ENCODE data around the gene NUDT1. TPM values are rescaled to one million over a fixed set of nuclear protein-coding genes. Genes with fewer than 3 reads are reported as not detected.

The NUDT1 gene
- total RNA-seq, 1 experiment from 2014 or later: 100 TPM

DNA sequence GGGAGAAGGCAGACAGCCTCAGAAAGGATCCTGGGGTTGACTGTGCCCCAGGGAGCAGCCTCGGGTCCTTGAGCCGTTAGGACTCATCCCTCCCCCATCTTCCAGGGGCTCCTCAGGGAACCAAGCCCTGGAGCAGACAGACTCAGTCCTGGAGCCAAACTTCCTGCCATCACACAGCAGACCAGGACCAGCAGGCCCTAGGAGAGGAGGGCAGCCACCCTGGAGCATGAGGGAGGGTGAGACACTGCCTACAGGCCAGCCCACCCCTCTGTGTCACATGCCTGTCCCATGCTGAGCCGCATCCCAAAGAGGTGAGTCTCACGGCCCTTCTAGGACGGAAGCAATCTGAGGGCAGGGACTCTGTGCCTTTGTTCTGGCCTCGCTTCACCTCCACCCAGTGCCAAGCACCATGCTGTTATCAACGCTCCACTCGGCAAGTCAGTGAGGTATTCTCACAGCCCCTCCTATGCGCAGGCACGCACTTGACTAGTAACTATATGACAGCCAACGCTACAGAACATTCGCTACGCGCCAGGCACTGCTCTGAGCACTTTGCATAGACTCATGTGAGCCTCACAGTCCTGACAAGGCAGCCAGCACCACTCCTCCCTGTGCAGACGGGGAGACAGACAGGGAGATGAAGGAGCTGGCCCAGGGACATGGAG lies 28.3 kb upstream of the NUDT1 start:
- no peak overlapping the region for H3K4me3 Mint-ChIP-seq
- ChIA-PET CTCF (no interaction called here), POLR2A (no interaction called here)
- DNase-seq (ENCODE audit: low spot score) (no peak), ATAC-seq (no peak)
- H3K4me1 Mint-ChIP-seq: no peaks in the 10 kb centered on the region
- peaks cover 79% of the 10 kb centered on the region for H3K36me3 Mint-ChIP-seq
- peaks cover 6% of the 10 kb centered on the region for H3K9me3 Mint-ChIP-seq
- H3K27me3 Mint-ChIP-seq (ENCODE audit: low read depth): no peaks in the 10 kb centered on the region
- peak overlapping the region; percentile 6; the same call in 1 of the 2 replicates for H3K27ac Mint-ChIP-seq
- TF ChIP-seq, protein P1, sequence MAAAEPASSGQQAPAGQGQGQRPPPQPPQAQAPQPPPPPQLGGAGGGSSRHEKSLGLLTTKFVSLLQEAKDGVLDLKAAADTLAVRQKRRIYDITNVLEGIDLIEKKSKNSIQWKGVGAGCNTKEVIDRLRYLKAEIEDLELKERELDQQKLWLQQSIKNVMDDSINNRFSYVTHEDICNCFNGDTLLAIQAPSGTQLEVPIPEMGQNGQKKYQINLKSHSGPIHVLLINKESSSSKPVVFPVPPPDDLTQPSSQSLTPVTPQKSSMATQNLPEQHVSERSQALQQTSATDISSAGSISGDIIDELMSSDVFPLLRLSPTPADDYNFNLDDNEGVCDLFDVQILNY (CRISPR knock-in tag; IDR thresholded peaks at IDR 0.05): no peak
- TF ChIP-seq, protein P2, sequence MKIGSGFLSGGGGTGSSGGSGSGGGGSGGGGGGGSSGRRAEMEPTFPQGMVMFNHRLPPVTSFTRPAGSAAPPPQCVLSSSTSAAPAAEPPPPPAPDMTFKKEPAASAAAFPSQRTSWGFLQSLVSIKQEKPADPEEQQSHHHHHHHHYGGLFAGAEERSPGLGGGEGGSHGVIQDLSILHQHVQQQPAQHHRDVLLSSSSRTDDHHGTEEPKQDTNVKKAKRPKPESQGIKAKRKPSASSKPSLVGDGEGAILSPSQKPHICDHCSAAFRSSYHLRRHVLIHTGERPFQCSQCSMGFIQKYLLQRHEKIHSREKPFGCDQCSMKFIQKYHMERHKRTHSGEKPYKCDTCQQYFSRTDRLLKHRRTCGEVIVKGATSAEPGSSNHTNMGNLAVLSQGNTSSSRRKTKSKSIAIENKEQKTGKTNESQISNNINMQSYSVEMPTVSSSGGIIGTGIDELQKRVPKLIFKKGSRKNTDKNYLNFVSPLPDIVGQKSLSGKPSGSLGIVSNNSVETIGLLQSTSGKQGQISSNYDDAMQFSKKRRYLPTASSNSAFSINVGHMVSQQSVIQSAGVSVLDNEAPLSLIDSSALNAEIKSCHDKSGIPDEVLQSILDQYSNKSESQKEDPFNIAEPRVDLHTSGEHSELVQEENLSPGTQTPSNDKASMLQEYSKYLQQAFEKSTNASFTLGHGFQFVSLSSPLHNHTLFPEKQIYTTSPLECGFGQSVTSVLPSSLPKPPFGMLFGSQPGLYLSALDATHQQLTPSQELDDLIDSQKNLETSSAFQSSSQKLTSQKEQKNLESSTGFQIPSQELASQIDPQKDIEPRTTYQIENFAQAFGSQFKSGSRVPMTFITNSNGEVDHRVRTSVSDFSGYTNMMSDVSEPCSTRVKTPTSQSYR (CRISPR knock-in tag; IDR thresholded peaks at IDR 0.05): no peak
- TF ChIP-seq, protein P3, sequence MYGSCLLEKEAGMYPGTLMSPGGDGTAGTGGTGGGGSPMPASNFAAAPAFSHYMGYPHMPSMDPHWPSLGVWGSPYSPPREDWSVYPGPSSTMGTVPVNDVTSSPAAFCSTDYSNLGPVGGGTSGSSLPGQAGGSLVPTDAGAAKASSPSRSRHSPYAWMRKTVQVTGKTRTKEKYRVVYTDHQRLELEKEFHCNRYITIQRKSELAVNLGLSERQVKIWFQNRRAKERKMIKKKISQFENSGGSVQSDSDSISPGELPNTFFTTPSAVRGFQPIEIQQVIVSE (CRISPR knock-in tag; IDR thresholded peaks at IDR 0.05; ENCODE audit: borderline replicate concordance): no peak
- TF ChIP-seq, protein P4, sequence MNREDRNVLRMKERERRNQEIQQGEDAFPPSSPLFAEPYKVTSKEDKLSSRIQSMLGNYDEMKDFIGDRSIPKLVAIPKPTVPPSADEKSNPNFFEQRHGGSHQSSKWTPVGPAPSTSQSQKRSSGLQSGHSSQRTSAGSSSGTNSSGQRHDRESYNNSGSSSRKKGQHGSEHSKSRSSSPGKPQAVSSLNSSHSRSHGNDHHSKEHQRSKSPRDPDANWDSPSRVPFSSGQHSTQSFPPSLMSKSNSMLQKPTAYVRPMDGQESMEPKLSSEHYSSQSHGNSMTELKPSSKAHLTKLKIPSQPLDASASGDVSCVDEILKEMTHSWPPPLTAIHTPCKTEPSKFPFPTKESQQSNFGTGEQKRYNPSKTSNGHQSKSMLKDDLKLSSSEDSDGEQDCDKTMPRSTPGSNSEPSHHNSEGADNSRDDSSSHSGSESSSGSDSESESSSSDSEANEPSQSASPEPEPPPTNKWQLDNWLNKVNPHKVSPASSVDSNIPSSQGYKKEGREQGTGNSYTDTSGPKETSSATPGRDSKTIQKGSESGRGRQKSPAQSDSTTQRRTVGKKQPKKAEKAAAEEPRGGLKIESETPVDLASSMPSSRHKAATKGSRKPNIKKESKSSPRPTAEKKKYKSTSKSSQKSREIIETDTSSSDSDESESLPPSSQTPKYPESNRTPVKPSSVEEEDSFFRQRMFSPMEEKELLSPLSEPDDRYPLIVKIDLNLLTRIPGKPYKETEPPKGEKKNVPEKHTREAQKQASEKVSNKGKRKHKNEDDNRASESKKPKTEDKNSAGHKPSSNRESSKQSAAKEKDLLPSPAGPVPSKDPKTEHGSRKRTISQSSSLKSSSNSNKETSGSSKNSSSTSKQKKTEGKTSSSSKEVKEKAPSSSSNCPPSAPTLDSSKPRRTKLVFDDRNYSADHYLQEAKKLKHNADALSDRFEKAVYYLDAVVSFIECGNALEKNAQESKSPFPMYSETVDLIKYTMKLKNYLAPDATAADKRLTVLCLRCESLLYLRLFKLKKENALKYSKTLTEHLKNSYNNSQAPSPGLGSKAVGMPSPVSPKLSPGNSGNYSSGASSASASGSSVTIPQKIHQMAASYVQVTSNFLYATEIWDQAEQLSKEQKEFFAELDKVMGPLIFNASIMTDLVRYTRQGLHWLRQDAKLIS (CRISPR knock-in tag; IDR thresholded peaks at IDR 0.05; ENCODE audit: borderline replicate concordance): no peak
- TF ChIP-seq, protein P5, sequence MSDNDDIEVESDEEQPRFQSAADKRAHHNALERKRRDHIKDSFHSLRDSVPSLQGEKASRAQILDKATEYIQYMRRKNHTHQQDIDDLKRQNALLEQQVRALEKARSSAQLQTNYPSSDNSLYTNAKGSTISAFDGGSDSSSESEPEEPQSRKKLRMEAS (CRISPR knock-in tag; IDR thresholded peaks at IDR 0.05): no peak
- TF ChIP-seq, protein P6, sequence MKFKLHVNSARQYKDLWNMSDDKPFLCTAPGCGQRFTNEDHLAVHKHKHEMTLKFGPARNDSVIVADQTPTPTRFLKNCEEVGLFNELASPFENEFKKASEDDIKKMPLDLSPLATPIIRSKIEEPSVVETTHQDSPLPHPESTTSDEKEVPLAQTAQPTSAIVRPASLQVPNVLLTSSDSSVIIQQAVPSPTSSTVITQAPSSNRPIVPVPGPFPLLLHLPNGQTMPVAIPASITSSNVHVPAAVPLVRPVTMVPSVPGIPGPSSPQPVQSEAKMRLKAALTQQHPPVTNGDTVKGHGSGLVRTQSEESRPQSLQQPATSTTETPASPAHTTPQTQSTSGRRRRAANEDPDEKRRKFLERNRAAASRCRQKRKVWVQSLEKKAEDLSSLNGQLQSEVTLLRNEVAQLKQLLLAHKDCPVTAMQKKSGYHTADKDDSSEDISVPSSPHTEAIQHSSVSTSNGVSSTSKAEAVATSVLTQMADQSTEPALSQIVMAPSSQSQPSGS (CRISPR knock-in tag; IDR thresholded peaks at IDR 0.05; ENCODE audit: borderline replicate concordance, low read depth): no peak
- TF ChIP-seq, protein P7, sequence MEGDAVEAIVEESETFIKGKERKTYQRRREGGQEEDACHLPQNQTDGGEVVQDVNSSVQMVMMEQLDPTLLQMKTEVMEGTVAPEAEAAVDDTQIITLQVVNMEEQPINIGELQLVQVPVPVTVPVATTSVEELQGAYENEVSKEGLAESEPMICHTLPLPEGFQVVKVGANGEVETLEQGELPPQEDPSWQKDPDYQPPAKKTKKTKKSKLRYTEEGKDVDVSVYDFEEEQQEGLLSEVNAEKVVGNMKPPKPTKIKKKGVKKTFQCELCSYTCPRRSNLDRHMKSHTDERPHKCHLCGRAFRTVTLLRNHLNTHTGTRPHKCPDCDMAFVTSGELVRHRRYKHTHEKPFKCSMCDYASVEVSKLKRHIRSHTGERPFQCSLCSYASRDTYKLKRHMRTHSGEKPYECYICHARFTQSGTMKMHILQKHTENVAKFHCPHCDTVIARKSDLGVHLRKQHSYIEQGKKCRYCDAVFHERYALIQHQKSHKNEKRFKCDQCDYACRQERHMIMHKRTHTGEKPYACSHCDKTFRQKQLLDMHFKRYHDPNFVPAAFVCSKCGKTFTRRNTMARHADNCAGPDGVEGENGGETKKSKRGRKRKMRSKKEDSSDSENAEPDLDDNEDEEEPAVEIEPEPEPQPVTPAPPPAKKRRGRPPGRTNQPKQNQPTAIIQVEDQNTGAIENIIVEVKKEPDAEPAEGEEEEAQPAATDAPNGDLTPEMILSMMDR (IDR thresholded peaks at IDR 0.05): no peak
- no peak for TF ChIP-seq TCF7 (CRISPR knock-in tag; IDR thresholded peaks at IDR 0.05; ENCODE audit: low read depth)
- TF ChIP-seq IRF2 (CRISPR knock-in tag; IDR thresholded peaks at IDR 0.05; ENCODE audit: borderline replicate concordance, low read depth): no peak
- TF ChIP-seq, protein P8, sequence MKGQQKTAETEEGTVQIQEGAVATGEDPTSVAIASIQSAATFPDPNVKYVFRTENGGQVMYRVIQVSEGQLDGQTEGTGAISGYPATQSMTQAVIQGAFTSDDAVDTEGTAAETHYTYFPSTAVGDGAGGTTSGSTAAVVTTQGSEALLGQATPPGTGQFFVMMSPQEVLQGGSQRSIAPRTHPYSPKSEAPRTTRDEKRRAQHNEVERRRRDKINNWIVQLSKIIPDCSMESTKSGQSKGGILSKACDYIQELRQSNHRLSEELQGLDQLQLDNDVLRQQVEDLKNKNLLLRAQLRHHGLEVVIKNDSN (CRISPR knock-in tag; IDR thresholded peaks at IDR 0.05): no peak
